ENCODE data around the gene EZR.

EZR gene

DNA sequence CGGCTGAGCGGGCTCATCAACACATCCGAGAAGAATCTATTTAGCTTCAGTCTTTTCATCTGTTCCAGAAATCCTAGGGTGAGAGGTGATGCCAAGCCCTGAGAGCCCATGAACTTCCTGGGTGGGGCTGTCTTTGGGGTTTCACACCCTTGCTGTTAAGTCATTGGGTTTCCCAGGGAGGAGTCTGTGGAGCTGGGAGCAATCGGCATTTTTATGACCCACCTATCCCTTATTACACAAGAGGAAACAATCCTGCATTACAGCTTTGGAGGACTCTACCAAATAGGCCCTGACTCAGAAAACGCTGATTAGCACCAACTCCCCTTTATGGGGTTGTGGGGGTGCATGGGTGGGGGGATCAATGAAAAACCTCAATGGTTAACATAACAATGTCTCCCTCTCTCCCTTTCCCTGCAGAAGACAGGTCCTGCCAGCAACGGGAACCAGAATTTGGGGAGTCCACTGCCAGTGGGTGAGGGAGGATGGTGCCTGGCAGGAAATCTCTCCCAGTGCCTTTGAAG, 46.3 kb downstream of the EZR start:
- DNase-seq = peak; percentile 38

- DNase-seq = no peak
Measured at GRCh38 chr6:158772172-158772571, 47.0 kb downstream of the EZR start.

DNA sequence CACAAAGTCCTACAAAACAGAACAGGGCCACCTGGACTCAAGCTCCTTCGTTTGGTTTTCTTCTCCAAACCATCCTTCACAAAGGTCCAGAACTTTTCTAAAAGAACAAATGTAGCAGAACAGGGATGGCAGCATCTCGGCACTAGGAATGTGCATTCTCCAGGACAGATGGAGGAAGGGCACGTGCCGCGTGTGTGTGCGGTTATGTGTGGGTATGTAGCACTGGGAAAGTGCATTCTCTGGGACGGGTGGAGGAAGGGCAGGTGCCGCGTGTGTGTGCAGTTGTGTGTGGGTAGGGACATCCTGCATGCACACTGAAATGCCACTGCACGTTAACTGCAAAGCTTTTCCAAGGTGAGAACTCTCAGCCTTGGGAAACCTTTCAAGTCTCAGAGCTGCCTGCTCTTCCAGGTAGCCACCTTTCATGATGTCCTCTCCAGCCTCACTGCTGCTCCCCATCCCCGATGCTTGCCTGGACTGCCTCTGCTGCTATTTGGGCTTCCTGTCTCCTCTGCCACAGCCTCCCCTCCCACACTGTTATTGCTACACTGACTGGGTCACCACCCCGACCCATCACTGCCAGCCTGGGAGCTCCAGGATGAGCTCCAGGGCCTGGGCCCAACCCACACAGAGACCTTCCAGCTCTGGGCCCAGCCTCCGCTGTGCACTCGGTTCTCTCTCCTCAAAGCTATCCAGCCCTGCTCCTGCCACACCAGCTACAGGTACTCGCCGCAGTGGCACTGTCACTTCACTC, 47.6 kb downstream of the EZR start:
- no peak for DNase-seq

GRCh38 chr6:158770533-158771330, 48.4 kb downstream of the EZR start:
- DNase-seq = no peak

DNA sequence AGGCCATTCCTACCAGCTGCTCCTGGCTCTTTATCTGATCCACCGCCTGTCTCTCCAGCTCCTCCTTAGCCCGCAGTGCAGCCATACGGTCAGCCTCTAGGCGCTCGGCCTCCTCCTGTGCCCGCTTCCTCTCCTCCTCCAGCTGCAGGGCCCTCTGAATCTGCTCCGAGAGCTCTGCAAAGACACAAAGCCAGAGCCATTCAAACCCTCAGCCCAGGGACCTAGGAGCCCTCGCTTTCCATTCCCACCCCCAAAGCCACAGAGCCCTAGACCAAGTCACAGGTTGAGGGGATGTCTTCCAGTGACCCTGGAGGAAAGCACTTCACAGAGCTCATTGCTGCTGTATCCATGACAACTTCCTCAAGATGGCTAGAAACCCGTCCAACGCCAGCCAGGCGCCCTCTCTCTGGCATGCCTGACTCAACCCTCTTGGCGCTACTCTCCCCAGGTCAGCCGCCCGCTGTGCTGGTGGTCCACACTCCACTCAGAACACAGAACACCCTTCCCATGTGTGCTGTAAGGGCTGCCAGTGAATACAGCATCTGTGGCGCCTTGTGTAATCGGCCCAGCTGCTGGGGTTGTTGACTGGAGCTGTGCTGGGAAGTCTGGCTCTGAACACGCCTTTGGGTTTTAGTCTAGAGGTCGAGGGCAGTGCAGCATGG, 49.3 kb downstream of the EZR start:
- no peak for DNase-seq

DNA sequence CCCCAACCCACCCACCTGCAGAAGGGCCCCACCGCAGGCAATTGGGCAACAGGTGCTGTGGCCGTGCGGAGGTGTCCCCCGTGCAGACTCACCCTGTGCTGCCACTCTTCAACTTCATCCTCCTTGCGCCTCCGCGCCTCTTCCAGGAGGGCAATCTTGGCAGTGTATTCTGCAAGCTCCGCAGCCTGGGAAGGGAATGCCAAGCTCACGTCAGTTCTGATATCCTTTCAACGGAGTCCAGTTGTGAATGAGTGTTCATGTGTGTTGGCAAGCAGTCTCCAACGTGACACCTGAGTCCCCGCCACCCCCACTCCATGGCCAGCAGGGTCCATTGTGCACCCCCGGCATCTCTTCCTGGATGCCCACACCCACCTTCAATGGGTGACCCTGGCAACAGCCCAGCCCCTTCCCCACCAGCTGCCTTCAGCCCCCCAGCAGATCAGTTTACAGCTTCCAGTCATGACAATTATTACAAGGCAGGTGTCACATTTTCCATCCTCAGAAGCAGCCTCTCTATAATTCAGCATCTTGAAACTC, 49.9 kb downstream of the EZR start:
- no peak for DNase-seq

DNA sequence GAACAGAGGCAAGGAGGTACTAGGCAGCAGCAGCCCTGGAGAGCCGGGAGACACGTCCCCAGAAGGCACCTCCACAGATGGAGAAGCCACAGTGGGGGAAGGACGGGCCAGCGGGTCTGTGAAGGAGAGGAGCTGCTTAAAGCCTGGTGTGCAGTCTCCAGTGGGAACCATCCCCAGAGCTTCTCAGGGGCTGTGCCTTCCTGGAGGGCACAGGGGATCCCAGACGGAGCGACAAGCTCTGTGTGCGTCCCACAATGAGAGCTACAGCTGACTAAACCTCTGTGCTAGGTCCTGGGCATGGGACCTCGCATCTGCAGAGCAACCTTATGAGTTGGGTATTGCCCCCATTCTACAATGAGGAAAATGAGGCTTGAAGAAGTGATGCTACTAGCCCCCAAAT, 50.7 kb downstream of the EZR start:
- DNase-seq = no peak

GRCh38 chr6:158767709-158768108, 51.5 kb downstream of the EZR start:
- no peak for DNase-seq

DNA sequence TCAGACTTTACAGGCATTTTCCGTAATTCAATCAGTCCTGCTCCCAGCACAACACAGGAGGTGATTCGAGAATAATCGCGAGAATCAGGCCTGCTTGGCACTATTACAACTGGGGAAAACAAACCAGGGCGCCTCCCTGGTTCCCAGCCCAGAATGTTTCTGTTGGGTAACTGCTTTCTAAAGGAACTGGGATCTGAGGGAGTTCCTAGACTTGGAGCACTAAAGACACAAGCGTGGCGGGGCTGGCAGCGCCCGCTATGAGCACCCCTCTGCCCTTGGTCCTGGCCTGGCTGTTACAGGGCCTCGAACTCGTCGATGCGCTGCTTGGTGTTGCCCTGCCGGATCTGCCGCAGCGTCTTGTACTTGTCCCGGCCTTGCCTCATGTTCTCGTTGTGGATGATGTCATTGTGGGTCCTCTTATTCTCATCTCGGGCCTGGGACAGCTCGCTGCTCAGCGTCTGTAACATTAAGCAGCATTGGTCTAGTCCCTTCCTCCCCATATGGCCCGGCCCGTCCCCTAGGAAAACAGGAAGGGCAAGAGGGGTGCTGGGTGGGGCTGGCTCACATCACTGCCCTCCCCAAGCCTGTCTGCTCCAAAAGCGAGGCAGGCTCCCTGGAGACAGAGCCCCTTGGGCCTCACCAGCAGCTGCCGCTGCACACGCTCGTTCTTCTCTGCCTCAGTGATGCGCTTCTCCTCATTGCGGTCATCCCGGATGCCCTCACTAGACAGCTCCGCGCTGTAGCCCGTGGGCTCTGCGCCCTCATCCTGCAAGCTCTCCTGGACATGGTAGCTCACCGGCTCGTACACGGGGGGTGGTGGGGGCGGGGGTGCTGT, 52.3 kb downstream of the EZR start:
- no peak for DNase-seq

DNA sequence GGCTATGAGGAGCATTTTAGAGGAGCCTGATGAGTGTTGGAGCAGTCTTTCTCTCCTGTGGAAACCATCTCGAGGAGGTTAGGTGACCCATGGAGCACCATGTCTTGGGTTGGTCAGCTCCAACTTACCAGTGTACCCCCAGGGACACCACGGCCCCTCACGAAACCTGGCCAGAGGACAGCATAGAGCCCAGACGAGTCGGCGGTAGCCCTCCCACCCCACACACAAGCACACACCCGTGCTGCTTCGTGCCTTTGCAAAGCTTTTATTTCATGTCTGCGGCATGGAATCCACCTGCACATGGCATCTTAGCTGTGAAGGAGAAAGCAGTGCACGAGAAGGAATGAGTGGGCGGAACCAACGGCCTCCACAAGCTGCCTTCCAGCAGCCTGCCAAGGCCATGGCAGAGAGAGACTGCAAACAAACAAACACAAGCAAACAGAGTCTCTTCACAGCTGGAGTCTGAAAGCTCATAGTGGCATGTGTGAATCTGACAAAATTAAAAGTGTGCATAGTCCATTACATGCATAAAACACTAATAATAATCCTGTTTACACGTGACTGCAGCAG, 53.6 kb downstream of the EZR start:
- DNase-seq = no peak

DNA sequence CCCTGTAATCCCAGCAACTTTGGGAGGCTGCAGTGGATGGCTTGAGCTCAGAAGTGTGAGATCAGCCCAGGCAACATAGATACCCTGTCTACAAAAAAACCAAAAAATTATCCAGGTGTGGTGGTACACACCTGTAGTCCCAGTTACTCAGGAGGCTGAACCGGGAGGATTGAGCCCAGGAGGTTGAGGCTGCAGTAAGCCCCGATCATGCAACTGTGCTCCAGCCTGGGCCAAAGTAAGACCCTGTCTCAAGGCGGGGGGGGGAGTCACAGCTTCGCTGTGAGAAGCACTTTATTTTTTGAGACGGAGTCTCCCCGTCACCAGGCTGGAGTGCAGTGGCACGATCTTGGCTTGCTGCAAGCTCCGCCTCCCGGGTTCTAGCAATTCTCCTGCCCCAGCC, 54.2 kb downstream of the EZR start:
- DNase-seq = no peak

DNA sequence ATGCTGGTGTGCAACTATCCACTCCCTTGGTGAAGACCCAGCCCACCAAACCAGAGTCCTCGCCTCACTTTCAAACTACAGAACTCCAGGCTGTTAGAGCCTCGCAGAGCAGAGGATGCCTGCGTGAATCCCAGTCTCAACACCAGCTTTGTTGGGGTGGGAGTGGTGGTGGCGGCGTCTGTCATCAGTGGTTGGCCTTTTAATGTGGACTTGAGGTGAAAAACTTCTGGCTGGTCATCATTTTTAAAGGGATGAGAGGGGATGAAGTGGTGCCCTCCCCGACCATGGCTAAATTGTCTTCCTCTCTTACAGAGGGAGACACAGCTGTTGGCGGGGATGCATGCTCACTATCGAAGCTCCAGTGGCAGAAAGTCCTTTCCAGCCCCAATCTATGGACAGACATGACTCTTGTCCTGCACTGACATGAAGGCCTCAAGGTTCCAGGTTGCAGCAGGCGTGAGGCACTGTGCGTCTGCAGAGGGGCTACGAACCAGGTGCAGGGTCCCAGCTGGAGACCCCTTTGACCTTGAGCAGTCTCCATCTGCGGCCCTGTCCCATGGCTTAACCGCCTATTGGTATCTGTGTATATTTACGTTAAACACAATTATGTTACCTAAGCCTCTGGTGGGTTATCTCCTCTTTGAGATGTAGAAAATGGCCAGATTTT, 54.9 kb downstream of the EZR start:
- DNase-seq = no peak

- no peak for DNase-seq
Measured at GRCh38 chr6:158763434-158764182, 55.6 kb downstream of the EZR start.

- no peak for DNase-seq
Measured at GRCh38 chr6:158762787-158763433, 56.3 kb downstream of the EZR start.

- DNase-seq = no peak
Measured at GRCh38 chr6:158761746-158762145, 57.4 kb downstream of the EZR start.

DNA sequence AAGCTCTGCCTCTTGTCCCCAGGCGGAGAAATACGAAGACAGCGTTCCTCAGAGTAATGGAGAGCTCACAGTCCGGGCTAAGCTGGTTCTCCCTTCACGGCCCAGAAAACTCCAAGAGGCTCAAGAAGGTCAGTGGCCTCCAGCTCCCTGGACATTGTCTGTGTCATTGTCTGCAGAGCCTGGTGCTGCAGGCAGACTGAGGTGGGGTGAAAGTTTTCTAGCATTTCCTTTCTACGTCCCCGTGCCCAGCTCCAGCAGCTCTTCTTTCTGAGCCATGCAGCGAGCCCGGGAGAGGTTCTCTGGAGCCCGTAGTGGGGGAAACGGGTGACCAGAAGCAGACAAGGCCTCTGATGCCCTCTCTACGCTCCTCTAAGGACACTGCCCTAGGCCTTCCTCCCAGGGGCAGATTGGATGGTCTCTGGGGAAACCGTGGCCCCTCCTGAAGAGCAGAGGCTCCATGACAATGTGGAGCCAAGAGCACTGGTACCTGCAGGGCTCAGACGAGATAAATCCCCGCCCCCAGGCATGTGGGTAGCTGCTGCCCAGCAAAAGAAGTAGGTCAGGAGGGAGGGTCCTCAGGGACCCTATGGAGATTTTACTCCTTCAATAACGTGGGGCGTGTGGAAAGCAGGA, 58.4 kb downstream of the EZR start:
- DNase-seq = no peak

GRCh38 chr6:158759966-158760617, 59.1 kb downstream of the EZR start:
- DNase-seq = no peak

DNA sequence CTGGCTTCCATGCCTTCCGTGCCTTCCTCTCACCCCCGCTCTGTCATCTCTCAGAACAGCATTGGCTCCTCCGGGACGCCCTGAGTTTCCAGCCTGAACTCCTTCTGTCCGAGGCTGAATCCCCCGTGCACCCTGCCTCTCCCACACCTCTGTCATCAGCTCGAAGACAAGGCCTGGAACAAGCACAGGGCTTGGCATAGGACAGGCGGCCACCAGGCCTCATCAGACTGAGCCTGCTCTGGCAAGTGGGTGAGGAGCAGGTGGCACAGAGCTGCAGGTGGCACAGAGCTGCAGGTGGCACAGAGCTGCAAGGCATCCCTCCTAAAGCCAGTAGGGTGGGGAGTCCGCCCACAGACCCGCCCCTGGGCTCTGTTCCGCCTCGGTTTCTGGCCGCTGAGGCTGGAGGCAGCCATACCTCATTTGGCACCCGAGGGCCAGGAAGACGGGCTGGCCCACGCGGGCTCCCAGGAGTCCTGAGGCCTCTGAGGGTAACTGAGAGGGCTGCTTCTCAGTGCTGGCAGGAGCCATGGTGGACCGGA, 60.2 kb downstream of the EZR start:
- DNase-seq = no peak

- DNase-seq = no peak
Measured at GRCh38 chr6:158758451-158758860, 60.7 kb downstream of the EZR start.

Measured in fibroblast of skin of right quadriceps (primary cell).